Measurements from ENCODE around the gene SUSD6.

The SUSD6 gene

GRCh38 chr14:69626132-69626500 is 14.7 kb downstream of the SUSD6 start:
- Mint-ChIP-seq H3K9me3 (no peaks in the 10 kb centered on the region), H3K27me3 (ENCODE audit: low read depth, poor library complexity) (peaks cover 7% of the 10 kb centered on the region), H3K4me1 (peaks cover 52% of the 10 kb centered on the region), H3K36me3 (ENCODE audit: low read depth) (no peaks in the 10 kb centered on the region), H3K27ac (no peak overlapping the region), H3K4me3 (no peak overlapping the region)
- TF ChIP-seq CTCF (IDR thresholded peaks at IDR 0.05): no peak
- no peak for DNase-seq

- H3K4me3 Mint-ChIP-seq: no peak overlapping the region
- no peaks in the 10 kb centered on the region for H3K9me3 Mint-ChIP-seq
- peaks cover 77% of the 10 kb centered on the region for H3K4me1 Mint-ChIP-seq
- TF ChIP-seq CTCF (IDR thresholded peaks at IDR 0.05): no peak
- no peak for DNase-seq
- peak overlapping the region; percentile 76 for H3K27ac Mint-ChIP-seq
- H3K27me3 Mint-ChIP-seq (ENCODE audit: low read depth, poor library complexity): peaks cover 11% of the 10 kb centered on the region
- H3K36me3 Mint-ChIP-seq (ENCODE audit: low read depth): no peaks in the 10 kb centered on the region
Observed at GRCh38 chr14:69629225-69630127, 18.1 kb downstream of the SUSD6 start.

GRCh38 chr14:69630360-69630759 is 19.0 kb downstream of the SUSD6 start:
- no peak for TF ChIP-seq CTCF (IDR thresholded peaks at IDR 0.05)
- DNase-seq: no peak
- no peak overlapping the region for H3K4me3 Mint-ChIP-seq
- H3K36me3 Mint-ChIP-seq (ENCODE audit: low read depth): no peaks in the 10 kb centered on the region
- no peaks in the 10 kb centered on the region for H3K9me3 Mint-ChIP-seq
- no peak overlapping the region for H3K27ac Mint-ChIP-seq
- peaks cover 80% of the 10 kb centered on the region for H3K4me1 Mint-ChIP-seq
- H3K27me3 Mint-ChIP-seq (ENCODE audit: low read depth, poor library complexity): peaks cover 11% of the 10 kb centered on the region

GRCh38 chr14:69631509-69631908 is 20.1 kb downstream of the SUSD6 start:
- Mint-ChIP-seq H3K4me3 (no peak overlapping the region), H3K27ac (no peak overlapping the region), H3K9me3 (no peaks in the 10 kb centered on the region), H3K27me3 (ENCODE audit: low read depth, poor library complexity) (peaks cover 8% of the 10 kb centered on the region), H3K4me1 (peaks cover 81% of the 10 kb centered on the region), H3K36me3 (ENCODE audit: low read depth) (no peaks in the 10 kb centered on the region)
- no peak for TF ChIP-seq CTCF (IDR thresholded peaks at IDR 0.05)
- no peak for DNase-seq

- peak; percentile 32 for DNase-seq
- Mint-ChIP-seq H3K4me1 (peaks cover 87% of the 10 kb centered on the region), H3K9me3 (no peaks in the 10 kb centered on the region), H3K36me3 (ENCODE audit: low read depth) (no peaks in the 10 kb centered on the region), H3K27ac (peak overlapping the region; percentile 95), H3K27me3 (ENCODE audit: low read depth, poor library complexity) (peaks cover 10% of the 10 kb centered on the region), H3K4me3 (peak overlapping the region; percentile 44)
- TF ChIP-seq CTCF (IDR thresholded peaks at IDR 0.05): no peak
Observed at GRCh38 chr14:69632164-69632563, 20.8 kb downstream of the SUSD6 start.
